Type B pancreatic cell (in vitro differentiated cells): Measurements from ENCODE around the gene CCDC71L. TPM values are rescaled to one million over a fixed set of nuclear protein-coding genes. Genes with fewer than 3 reads are reported as not detected.

Source experiments
- DNase-seq: peaks from one replicate; pipeline ENCODE4 v3.0.0; 2021; ENCODE audit warnings: mixed read lengths; ENCODE audit not compliant: unreplicated experiment; ENCODE audit errors: extremely low spot score
- H3K27ac Mint-ChIP-seq: 2 replicates; pipeline ENCODE4 v1.8.0; 2021; ENCODE audit warnings: mild to moderate bottlenecking, mixed read lengths
- H3K27me3 Mint-ChIP-seq: 2 replicates; pipeline ENCODE4 v1.8.0; 2021; ENCODE audit warnings: mixed read lengths
- H3K36me3 Mint-ChIP-seq: 2 replicates; pipeline ENCODE4 v1.8.0; 2021; ENCODE audit warnings: mixed read lengths
- H3K4me1 Mint-ChIP-seq: one replicate; pipeline ENCODE4 v1.8.0; 2021; ENCODE audit warnings: mixed read lengths; ENCODE audit not compliant: unreplicated experiment
- H3K4me3 Mint-ChIP-seq: 2 replicates; pipeline ENCODE4 v1.8.0; 2021; ENCODE audit warnings: mild to moderate bottlenecking, mixed read lengths
- H3K9me3 Mint-ChIP-seq: 2 replicates; pipeline ENCODE4 v1.8.0; 2021; ENCODE audit warnings: mixed read lengths
- CTCF ChIP-seq: fragments of 200-600 bp; sonication (generic); conservative IDR thresholded peaks from 2 replicates; pipeline ENCODE4 v1.5.0; 2021; ENCODE audit warnings: antibody characterized with exemption, mild to moderate bottlenecking
- total RNA-seq: library from RNA; stranded (reverse); gene quantifications from 2 replicates; pipeline ENCODE4 v1.2.1, GENCODE V29; 2021; ENCODE audit warnings: low replicate concordance

The CCDC71L gene
- total RNA-seq, 1 donor from 2014 or later, result 17.9 TPM

GRCh38 chr7:106611911-106612310 lies 49.0 kb downstream of the CCDC71L start:
- Mint-ChIP-seq H3K36me3 (no peaks in the 10 kb centered on the region), H3K27me3 (no peaks in the 10 kb centered on the region), H3K4me3 (no peak overlapping the region), H3K27ac (peak overlapping the region; percentile 95), H3K9me3 (peaks cover 4% of the 10 kb centered on the region), H3K4me1 (peaks cover 15% of the 10 kb centered on the region)
- no peak for DNase-seq
- TF ChIP-seq CTCF, result no peak

GRCh38 chr7:106610996-106611886 lies 49.7 kb downstream of the CCDC71L start:
- H3K9me3 Mint-ChIP-seq, result peaks cover 4% of the 10 kb centered on the region
- H3K4me1 Mint-ChIP-seq, result peaks cover 15% of the 10 kb centered on the region
- no peaks in the 10 kb centered on the region for H3K36me3 Mint-ChIP-seq
- H3K27me3 Mint-ChIP-seq, result no peaks in the 10 kb centered on the region
- TF ChIP-seq CTCF, result no peak
- no peak for DNase-seq
- H3K27ac Mint-ChIP-seq, result peak overlapping the region; percentile 95
- peak overlapping the region; percentile 67 for H3K4me3 Mint-ChIP-seq

DNA sequence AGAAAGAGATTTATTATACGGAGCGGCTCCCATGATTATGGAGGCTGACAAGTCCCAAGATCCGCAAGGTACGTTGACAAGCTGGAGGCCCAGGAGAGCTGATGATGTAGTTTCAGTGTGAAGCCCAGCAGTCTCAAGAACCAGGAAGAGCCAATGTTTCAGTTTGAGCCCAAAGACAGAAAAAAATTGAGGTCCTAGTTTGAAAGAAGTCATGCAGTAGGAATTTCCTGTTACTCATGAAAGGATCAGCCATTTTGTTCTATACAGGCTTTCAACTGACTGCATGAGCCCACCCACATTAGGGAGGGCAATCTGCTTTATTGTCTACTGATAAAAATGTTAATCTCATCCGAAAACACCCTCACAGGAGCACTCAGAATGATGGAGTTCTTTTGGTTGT lies 51.5 kb downstream of the CCDC71L start:
- H3K36me3 Mint-ChIP-seq, result no peaks in the 10 kb centered on the region
- H3K9me3 Mint-ChIP-seq, result no peaks in the 10 kb centered on the region
- H3K4me3 Mint-ChIP-seq, result no peak overlapping the region
- peaks cover 11% of the 10 kb centered on the region for H3K4me1 Mint-ChIP-seq
- no peak for DNase-seq
- H3K27ac Mint-ChIP-seq, result peak overlapping the region; percentile 45
- no peaks in the 10 kb centered on the region for H3K27me3 Mint-ChIP-seq
- TF ChIP-seq CTCF, result no peak

DNA sequence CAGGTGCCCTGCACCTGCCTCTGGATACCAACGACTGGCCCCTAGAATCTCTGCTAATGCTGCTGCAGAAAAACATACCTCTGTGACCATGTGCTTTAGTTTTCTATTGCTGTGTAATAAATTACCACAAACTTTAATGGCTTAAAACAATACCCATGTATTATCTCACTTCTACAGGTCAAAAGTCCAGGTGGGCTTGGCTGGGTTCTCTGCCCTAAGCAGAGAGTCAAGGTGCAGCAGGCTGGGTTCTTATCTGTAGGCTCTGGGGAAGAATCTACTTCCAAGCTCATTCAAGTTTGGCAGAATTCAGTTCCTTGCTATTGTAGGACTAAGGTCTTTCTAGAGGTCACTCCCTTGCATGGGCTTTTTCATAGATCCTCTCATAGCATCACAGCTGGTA lies 52.3 kb downstream of the CCDC71L start:
- no peaks in the 10 kb centered on the region for H3K9me3 Mint-ChIP-seq
- no peak for TF ChIP-seq CTCF
- DNase-seq, result no peak
- H3K4me1 Mint-ChIP-seq, result peaks cover 11% of the 10 kb centered on the region
- no peaks in the 10 kb centered on the region for H3K36me3 Mint-ChIP-seq
- H3K4me3 Mint-ChIP-seq, result no peak overlapping the region
- peak overlapping the region; percentile 45 for H3K27ac Mint-ChIP-seq
- no peaks in the 10 kb centered on the region for H3K27me3 Mint-ChIP-seq

Other genes starting within 250 kb of the CCDC71L start
- not detected in 2 replicates for gene PIK3CG, start 204.1 kb upstream of the CCDC71L start, total RNA-seq